Left forelimb (tissue), 1 donor: ENCODE measurements around the gene PADI2.
"Not testable (repeated sequence)": the region's sequence is repeated elsewhere in the genome, so short reads cannot be mapped to it uniquely, and the experiment has no call there.

Experiments used
- DNase-seq: peaks from one replicate; pipeline ENCODE4 v3.0.0-alpha.2; 2018; ENCODE audit warnings: low spot score

Gene PADI2

DNA sequence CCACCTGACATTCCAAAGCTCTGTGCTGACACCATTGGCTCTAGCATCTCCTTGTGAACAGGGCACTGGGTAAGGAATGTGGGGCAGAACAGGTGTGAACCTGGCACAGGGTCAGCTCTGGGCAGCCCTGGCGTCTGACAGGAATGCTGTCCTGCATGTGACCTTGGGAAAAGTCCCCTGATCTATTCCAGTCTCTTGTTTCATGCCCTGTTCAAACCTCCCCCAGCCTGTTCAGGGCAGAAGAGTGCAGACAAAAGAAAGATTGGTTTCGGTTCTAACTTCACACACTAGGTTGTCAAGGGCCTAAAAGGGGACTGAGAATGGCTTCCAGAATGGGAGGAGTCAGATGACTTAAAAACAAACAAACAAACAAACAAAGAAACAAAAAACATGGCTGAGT is 37.8 kb downstream of the PADI2 start:
- DNase-seq, result no peak

DNA sequence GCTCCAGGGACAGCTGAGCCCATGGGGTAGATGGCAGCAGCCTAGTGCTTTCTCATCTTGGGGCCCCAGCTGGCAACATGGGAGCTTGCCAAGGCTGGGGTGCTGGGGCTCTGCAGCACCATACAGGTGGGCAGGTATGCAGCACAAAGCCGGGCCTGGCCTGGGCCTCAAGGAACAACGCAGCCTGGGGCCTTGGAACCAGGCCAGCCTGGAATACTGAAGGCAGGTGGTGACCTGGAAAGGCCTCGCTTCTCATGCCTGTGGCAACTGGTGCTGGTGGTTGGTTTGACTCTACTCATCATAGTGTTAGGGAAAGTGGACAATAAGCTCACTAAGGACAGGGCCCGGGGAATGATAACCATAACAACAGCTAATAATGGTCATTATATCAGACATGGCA is 38.4 kb downstream of the PADI2 start:
- no peak for DNase-seq

DNA sequence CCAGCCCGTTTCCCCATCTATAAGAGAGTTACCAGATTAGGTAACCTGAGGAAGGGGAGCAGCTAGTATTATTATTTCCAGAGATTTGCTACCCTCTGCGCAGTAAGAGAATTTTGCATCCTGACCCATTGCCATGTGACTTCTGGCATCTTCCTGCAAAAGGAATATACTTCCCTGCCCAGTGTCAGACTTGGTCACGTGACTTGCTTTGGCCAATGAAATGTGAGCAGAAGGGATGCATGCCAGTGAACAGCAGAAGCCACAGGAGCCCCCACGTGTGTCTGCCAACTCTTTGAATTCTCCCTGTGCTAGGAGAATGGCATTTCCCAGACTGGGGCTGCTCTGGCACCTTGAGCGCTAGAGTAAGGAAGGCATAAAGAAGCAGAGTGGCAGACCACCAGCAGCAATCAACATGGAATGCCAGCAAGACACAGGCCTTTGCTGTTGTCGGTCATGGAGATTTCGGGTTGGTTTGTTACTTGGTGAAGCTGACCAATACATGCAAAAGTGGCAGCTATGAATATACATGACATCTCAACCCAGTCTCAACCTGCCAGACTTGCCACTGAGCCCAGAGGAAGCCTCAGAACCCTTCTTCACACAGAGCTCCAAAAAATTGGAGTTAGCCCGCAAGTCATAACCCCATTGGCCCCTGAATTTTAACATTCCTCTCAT is 39.0 kb downstream of the PADI2 start:
- DNase-seq, result no peak

DNA sequence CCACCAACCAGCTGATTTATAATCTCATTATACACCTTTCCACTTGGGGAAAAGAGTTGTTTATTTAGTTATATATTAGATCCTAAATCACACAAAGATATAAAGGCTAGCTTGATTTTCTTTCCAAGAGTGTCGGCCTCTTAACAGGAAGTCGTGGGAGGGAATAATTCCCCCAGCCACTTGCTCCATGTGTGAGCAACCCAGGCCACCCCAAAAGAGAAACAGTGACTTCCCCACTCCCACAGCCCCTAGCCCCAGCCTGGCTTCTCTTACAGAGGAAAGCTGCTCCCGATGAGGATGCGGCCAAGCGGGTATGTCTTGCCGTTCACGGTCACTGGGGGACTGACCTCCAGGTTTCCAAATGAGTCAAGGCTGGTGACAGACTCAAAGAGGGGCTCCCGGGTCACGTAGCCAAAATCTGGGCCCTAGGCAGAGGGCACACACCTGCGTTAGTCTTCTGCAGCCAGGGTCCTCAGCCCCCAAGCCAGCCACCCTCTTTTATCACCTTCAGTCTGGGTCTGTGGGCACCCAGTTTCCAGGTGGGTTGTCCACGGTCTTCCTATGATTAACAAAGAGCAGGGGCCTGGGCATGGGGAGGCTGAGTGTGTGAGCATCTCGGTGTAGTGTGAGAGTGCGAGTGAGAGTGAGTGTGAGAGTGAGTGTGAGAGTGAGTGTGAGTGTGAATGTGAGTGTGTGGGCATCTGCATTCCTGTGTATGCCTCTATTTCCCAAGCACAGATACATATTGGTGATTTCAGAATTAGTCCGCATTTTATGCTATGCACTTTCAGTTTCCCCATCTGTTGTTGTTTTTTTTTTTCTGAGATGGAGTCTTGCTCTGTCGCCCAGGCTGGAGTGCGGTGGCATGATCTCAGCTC is 40.0 kb downstream of the PADI2 start:
- DNase-seq, result no peak

DNA sequence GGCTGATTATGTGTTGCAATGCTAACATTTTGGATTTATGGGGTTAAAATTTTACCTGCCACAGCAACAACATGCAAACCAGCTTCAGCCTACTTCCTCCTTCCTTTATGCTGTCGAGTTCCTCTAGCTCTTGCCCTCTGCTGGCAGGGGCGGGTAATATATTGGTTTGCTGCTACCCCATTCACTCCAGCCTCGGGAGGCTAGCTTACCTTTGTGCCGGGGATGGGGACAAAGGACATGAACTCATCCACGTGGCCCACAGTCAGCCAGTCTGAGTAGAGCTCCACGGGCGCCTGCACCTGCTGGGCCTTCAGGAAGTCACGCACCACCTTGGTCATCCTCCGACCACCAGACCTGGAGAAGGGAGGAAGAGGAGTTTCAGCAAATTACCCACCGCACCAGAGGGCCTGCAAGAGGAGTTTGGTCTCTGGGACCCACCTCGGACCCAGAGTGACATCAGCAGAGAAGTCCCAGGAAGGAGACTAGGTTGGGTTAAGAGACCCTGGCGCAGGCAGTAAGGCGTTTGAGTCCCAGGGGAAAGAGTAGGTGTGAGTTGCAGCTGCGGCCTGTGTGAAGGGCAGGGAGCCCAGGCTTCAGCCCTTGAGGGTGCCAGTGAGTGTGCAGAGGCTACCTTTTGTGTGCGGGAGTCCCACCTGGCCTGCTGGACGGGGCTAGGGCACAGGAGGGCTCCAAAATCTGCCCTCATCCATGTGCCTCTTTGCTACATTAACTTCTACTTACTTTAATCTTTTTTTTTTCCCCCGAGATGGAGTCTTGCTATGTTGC is 43.6 kb downstream of the PADI2 start:
- no peak for DNase-seq

DNA sequence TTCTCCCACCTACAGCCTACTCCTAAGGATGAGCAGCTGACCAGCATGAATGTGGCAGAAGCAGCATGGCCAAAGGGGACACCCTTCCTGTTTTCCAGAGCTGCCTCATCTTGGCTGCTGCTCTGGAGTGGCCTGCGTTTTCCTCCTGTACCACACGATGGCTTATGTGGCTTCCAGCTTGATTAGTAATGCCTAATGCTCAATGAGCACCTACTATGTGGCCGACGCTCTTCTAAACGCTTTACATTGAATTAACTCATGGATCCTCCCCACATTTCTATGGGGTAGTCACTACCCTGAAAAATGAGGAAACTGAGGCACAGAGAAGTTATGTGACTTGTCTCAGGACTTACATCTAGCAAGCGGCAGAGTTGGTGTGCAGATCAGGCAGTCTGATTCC is 47.5 kb downstream of the PADI2 start:
- DNase-seq, result no peak

DNA sequence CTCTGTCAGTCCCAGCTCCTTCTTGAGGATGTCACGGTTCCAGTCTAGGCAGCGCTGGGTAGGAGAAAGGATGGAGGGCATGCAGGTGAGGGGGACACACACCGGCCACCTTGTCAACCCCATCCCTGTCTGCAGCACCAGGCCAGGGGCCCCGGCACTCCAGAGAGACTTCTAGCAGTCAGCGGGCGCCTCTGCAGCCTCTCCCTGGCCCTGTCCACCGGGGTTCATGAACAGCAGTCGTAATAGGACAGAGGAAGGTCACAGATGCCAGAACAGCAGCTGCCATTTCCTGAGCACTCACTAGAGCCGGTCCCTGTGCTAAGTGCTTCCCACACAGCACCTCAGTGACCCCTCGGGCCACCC is 49.1 kb downstream of the PADI2 start:
- DNase-seq, result no peak

DNA sequence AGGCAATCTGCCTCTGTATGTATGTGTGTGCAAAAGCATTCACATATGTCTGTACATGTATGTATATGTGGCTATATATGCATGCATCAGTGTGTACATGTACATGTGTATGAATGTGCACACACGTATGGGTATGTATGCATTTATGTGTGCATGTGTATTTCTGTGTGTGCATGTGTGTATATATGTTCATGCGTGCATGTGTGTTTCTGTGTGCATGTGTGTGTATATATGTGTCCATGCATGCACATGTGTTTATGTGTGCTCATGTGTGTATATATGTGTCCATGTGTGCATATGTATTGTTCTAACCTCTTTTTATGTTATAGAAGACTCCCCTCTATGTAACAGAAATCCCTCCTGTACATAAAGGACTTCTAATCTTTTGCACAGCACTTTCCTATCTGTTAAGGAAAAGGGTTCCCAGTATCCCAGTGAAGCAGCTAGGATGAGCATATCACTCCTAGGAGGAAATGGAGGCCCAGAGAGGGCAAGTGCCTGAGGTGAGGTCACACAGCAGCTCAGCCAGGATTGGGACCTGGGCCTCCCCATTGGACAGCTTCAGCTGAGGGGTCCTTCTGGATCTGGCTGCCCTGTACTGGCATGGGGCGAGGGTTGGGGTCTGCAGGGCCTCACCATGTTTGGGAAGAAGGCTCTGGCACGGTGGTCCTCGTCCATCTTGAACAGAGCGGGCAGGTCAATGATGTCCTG is 49.6 kb downstream of the PADI2 start:
- DNase-seq, result peak; percentile 38

DNA sequence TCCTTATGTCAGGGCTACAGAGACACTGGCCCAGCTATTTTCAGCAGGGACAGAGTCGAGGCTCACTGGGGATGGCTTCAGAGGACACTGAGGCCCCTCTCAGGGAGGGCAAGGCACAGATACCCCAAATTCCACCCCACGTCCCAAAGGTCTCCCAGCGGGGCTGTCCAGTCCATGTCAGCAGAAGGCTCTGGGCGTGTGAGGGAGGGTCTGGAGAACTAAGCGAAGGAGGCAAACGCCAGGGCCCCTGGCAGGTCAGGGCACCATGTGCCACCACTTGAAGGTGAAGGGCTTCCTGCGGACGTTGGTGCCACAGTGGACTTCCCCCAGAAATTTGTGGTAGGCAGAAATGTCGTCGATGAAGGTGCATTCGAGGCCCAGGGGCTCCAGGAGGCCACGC is 50.5 kb downstream of the PADI2 start:
- no peak for DNase-seq

DNA sequence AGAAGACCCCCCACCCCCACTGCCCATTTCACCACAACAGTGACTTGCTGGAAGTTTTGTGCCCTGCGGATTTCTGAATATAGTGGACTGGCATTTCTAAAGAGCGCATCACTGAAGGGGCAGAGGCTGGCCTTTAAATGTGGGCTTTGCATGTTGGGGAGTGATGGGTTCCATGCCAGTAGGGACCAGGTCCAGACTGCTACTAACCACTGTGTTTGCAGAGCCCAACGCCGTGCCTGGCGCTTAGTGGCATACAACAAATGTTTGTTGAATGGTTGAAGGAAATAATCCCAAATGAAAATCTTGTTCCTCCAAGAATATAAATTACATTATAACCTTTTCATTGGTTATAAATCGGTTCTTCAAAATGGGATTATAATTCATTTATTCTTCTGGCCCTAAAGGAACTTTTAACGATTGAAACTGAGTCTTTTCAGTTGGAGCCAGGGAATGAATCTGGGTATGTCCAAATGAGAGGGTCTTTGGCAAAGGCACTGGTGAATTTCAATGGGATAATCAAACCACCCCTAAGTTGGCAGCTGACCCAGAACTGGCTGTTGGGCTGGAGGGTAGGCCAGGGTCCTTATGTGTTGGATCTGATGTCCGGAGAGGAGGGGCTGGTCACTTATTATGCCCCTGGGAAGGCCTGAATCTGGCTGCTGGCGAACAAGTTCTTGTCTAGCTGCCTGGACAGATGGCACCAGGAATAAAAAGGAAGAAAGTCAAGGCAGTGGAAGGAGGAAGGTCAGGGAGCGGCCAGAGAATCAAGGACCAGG is 51.6 kb downstream of the PADI2 start:
- no peak for DNase-seq

DNA sequence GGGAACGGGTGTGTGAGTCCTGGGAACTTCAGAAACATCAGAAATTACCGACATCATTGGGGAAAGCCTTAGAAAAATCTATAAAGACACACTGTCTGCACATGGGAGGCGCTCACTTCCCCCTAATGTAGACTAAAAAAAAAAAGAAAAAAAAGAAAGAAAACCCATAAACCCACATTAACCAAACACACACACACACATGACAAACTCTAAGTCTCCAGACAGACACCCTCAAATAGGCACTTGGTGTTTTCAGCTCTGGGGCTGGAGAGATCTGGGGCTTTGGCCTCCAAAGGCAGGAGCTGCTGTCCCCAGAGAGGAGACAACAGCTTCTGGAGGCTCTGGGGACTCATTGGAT is 52.2 kb downstream of the PADI2 start:
- no peak for DNase-seq

DNA sequence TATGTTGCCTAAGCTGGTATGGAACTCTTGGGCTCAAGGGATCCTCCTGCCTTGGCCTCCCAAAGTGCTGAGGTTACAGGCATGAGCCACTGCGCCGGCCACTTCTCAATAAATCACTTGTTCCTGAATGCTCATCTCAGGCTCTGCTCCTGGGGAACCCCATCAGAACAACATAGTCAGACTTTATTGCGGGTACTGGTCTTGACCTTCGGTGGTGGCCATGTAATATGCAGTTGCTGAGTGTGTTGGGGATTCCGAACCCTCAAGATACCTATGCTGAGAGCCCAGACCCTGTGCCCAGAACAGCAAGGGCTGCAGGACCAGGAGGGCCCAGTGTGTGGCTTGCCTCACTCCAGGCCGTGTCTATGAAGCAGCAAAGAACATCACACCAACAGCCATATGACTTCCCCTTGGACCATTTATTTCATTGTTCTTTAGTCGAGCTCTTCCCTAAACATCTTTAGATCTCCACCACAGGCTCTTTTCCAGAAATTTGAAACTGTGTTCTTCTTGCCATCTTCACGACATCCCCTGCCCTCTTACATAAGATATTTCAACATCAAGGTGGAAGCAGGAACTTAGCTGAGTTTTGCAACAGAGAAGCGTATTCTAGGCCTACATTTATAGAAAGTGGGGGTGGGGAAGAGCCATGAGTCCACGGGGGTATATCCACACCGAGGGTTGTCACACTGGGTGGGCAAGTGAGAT is 52.7 kb downstream of the PADI2 start:
- DNase-seq, result no peak

DNA sequence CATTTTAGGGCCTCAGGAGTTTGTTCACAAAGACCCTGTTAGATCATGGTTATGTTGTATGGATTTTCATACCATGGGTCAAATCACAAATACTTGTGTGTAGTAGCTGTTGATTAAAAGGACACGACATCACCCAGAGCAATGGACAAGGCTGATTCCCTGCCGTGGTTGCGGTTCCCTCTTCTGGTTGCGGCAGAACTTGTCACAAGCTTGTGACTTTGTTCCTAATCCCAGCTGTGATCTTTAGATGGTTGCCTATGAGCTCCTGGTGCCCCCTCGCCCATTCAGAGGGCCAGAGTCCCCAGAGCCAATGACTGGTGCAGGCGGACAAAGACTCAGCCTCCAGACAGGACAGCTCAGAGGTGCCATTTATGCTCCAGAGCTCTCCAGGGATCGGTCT is 53.6 kb downstream of the PADI2 start:
- DNase-seq, result no peak

DNA sequence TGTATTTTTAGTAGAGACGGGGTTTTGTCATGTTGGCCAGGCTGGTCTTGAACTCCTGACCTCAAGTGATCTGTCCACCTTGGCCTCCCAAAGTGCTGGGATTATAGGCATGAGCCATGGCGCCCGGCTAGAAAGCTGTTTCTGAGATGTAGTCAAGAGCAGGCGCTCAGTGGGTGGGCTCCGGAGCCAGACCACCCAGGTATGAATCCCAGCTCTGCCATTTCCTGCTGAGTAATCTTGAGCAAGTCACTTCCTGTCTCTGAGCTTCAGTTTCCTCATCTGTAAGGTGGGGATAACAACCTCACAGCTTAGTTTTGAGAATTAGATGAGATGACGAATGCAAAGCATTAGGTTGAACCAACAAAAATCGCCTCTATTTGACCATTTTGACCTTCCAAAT is 56.5 kb downstream of the PADI2 start:
- not testable (repeated sequence) for DNase-seq

DNA sequence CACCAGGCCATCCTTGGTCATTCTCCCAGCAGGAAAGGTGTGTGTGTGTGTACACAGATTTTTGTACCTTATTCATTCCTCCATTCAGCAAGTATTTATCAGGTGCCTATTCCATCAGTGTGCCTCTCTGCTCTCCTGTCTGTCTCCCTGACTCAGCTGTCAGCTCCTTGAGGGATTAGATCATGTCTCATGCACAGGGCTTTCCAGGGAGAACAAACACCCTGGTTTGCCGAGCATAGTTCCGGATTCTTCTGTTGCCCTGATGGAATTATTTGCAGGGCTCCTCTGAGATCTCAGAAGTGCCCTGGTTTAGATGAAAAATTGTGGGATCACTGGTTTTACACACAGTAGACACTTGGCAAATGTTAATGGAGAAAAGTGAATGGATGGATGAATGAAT is 57.4 kb downstream of the PADI2 start:
- DNase-seq, result no peak

DNA sequence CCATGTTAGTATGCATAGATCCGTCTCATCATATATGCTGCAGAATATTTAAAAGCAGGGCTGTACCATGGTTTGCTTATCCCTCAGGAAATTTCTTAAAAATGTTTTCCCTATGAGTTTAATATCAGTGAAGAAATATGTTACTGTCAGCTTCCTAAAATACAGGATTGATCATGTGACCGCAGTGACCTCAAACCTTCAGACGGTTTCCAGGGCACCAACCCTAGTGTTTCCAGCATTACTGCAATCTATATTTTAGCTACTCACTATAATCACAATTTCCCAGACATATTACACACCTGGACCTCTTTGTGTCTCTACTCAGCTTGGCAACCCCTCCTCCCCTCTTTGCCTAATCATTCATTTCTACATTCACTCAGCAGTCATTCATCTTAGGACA is 57.8 kb downstream of the PADI2 start:
- no peak for DNase-seq

DNA sequence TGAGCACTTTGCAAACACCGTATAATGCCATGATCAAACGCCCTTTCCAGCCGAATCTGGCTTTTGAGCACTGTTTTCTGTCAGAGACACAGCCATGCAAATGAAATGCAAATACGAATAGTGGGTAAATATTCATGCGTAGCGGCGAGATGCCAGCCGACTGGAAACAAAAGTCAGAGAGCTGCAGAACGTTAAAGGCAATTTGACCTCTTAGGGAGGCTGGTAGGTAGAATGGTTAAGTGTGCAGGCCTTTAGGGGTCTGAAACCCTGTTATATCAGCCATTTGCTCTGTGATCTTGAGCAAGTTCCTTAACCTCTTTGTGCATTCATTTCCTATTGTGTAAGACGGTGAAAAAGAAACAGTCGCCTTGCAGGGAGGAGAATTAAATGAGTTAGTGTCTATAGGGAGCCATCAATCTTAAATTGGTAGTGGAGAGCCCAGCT is 58.9 kb downstream of the PADI2 start:
- no peak for DNase-seq

DNA sequence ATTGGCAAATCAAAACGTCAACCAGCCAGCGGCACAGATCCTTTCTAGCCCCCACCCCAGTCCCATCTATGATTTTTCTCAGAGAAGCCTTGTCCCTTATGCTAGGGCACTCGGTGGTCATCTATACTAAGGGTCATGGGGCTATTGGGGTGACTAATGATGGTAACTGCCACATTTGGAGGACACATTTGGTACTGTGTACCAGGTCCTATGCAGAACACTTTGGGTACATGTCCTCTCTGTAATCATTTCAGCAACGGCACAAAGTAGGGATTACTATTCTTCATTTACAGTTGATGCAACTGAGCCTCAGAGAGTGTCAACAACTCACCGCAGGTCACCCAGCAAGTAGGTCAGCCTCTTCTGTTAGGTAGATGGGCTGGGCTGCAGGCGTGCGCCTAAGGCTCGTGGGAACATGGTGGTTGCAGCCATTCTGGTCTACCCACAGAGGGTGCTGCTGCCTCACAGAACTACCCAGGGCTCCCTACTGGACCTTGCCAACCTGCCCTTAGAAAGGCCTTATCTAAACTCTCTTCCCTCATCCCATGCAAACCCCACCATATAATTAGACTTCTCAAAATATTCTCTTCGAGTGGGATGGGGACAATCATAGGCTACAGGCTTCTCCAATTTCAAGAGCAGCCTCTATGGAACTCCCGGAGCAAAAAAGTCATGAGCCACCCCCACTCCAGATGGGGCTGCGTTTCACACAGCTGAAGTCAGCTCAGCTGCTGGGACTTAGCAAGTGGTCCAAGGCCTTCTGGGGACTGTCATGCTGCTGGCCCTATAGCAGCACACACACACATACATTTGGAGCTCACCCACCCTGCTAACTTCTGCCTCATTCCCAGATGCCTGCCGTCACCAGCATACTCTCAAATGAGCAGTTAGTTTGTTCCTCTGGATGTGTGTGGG is 59.6 kb downstream of the PADI2 start:
- DNase-seq, result peak; percentile 76

DNA sequence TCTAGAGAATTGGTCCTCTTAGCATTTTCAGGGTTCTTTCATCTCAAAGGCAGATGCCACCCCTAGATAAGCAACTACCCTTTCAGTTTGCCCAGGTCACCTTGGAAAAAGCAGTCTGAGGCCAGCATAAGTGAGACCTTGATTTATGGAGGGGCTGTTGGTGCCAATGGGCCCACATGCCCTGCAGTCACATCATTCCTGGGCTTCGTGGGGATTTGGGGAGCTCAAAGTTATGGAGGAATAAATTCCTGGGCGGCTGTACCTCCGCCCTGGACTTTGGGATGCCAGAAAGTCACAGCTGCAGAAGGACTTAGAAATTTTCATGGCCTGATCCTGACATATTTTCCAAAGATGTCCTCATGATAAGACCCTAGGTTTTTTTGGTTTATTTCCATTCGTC is 62.7 kb downstream of the PADI2 start:
- no peak for DNase-seq

DNA sequence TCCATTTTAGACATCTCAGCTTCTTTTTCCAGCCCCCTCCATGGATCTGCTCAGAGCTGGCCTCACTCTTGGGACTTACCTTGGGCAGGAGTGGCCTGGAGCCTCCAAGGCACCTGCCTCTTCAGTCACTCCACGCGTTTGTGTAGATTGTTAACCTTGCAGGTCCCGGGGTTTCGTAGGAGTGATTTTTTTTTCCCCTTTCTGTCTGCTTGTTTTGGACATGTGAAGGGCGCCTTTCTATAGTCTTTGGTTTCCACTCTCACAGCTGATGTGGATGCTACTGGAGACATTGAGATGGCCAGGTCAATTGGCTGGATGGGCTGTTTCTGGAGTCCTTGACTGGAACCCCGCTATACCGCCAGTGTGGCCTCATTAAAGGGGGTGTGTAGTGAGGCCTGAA is 63.5 kb downstream of the PADI2 start:
- no peak for DNase-seq
